HUDEP-2 (cell line): Measurements from ENCODE around the gene KERA.

Experiments
- DNase-seq, 76 experiments: peaks; one replicate each; lab custom pipeline; 2025; ENCODE audit not compliant: unreplicated experiment in 76 of 76; lab: John Stamatoyannopoulos, UW

KERA gene

DNA sequence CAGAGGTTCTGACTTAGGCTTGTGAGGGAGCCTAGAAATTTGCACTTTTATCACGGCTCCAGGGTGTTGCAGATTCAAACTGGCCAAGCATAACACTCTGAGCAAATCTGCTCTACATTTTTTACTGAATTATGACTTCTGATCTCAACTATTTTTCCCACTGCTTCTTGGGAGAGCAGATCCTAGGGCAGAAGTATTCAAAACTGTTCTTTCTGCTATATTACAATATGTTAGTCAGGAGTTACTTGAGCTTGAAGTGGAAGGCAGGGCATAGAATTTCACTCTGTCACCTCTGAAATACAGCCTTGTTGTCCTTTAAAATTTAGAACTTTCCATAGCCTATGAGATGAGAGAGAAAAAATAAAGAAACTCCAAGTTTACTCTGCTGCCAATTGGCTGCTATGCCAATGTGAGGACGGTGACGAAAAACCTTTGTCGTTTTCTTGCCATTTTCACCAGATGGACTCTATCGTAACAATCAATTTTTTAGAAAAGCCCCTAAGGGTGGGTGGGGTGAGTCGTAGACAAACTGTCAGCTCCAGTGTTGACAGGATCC is 16.4 kb upstream of the KERA start:
- DNase-seq, result no peak

GRCh38 chr12:91073426-91073825 is 15.6 kb upstream of the KERA start:
- DNase-seq, result no peak

DNA sequence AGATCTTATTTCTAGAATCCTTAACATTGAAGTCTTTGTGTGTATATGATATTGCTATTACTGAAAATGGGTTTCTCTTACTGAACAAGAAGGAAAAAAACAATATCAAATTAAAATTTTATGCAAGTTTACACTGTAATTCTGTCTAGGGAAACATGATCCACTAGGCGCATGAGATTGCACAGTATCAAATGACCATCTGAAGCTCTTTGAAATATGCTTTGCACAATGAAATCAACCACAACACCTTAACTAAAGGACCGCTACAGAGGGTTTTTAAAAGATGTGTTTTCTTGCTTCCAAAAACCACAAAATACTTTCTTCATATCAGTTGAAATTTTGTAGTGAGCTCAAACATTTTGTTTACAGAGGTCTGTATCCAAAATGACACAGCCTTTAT is 15.1 kb upstream of the KERA start:
- no peak for DNase-seq

DNA sequence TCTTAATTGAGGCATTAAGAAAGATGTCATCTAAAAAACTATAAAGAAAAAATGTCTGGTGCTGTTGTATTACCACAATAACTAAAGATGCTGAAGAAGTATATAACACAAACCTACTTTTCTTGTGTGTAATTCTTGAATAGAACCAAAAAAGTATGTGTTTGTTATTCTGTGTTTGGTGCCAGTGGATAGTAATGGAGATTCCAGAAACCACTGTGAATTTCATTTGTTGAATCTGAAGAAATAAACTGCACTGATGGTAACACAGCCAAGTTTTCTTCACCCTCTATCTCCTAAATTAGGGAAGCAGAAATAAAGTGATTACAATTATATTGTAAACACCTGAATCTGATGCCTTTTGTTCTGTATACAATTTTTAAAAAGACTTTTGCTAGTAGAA is 13.1 kb upstream of the KERA start:
- DNase-seq, result no peak

GRCh38 chr12:91065396-91065795 is 7.6 kb upstream of the KERA start:
- DNase-seq, result no peak

- DNase-seq, result no peak
These were observed 6.8 kb upstream of the KERA start for GRCh38 chr12:91064640-91065039.

DNA sequence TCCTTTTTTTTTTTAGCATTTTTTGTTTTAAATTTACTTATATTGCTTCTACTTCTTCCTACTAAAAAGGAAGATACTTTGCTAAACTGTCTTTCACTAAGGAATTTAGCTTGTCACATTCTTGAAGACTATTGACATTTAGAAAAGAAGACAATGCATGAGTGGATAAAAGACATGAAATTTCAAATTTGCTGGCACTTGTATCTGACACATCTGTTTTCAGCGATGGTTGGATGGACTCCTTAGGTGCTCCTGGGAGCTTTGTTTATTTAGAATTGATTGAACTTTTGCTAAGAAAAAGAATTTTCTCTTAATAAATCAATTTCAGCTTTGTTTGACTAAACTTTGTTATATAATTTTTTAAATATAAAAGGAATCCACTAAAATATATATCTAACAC is 3.3 kb upstream of the KERA start:
- DNase-seq, result no peak

- no peak for DNase-seq
These were observed 1.4 kb upstream of the KERA start for GRCh38 chr12:91059211-91059610.

GRCh38 chr12:91058786-91059185 is 962 bp upstream of the KERA start:
- no peak for DNase-seq

- DNase-seq, result no peak
These were observed 1.3 kb downstream of the KERA start for GRCh38 chr12:91056488-91056887.

- no peak for DNase-seq
These were observed 1.8 kb downstream of the KERA start for GRCh38 chr12:91055976-91056375.

DNA sequence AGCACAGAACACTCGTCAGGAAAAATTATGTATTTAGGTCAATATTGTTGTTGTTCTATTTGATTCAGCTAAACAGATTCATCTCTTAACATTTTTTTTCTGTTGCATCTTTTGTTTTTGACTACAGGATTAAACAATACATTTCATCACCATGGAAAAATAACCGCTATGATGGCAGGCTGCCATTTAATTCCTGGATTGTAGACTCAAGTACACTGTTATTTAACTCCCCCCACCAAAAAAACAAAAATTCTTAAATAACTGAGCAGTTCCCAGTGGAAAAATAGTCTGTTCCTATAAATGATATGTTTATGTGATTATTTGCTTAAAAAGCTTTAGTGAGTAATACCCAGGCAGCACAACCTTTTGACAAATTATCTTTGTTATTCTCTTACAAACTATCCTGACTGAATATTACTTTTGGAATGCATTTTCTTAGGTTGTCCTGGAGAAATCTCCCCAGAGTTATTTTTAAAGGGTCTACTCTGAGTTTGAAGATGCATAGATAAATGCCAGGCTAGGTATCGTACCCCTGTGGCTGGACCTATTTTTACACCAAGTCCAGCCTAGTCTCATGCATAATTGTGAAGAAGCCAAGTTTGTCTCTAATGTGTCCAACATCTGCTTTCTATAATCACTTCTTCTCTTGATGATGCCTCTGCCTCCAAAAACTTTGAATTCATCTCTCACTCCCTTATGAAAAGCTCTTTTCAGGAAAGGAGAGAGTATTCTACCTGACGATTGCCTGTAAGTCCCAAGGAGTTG is 3.7 kb downstream of the KERA start:
- DNase-seq, result no peak

DNA sequence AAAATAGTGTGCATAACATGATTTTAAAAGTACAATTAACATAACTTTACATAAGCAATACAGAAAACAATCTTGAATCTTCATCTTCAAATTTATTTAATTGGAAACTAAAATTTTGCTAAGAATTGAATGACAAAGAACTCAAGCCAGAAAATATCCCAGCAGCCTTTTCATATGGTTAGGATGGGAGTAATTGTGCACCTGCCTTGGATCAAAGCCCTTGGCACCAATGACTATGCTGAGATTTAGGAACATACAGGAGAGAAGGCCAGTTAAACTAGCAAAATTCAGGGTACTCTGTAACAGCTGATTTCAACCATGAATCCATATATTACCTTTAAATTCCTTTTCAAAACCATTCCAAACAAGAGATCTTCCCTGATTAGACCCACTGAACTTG is 5.8 kb downstream of the KERA start:
- no peak for DNase-seq

GRCh38 chr12:91044586-91044985 is 13.2 kb downstream of the KERA start:
- no peak for DNase-seq

- no peak for DNase-seq
These were observed 14.4 kb downstream of the KERA start for GRCh38 chr12:91043408-91043807.

- DNase-seq, result no peak
These were observed 17.6 kb downstream of the KERA start for GRCh38 chr12:91040096-91040755.

- DNase-seq, result no peak
These were observed 20.5 kb downstream of the KERA start for GRCh38 chr12:91037276-91037675.

GRCh38 chr12:91033251-91033650 is 24.6 kb downstream of the KERA start:
- DNase-seq, result no peak

GRCh38 chr12:91023326-91024004 is 34.4 kb downstream of the KERA start:
- DNase-seq, result no peak

- DNase-seq, result no peak
These were observed 36.7 kb downstream of the KERA start for GRCh38 chr12:91021076-91021475.

- DNase-seq, result no peak
These were observed 38.4 kb downstream of the KERA start for GRCh38 chr12:91019455-91019854.
